AML-193 (cell line): ENCODE data around the gene MMP14.
"Not testable (repeated sequence)": the region's sequence is repeated elsewhere in the genome, so short reads cannot be mapped to it uniquely, and the experiment has no call there.

Experiments
- DNase-seq, 2 experiments: peaks; one replicate each; lab custom pipeline; 2025; lab: John Stamatoyannopoulos, UW

The MMP14 gene

GRCh38 chr14:22836301-22837113 lies at the start of gene MMP14:
Gene MMP14 (plus strand): TSS chr14:22836585. CDS start chr14:22836818, 233 bp downstream.
- DNase-seq, result no peak

- no peak for DNase-seq
These were observed 49.7 kb upstream of the MMP14 start for GRCh38 chr14:22786685-22787084.

GRCh38 chr14:22791301-22791700 lies 45.1 kb upstream of the MMP14 start:
- DNase-seq, result no peak

- no peak for DNase-seq
These were observed 44.2 kb upstream of the MMP14 start for GRCh38 chr14:22792158-22792557.

- not testable (repeated sequence) for DNase-seq
These were observed 42.8 kb upstream of the MMP14 start for GRCh38 chr14:22793550-22793949.

GRCh38 chr14:22793976-22794375 lies 42.4 kb upstream of the MMP14 start:
- DNase-seq, result no peak

GRCh38 chr14:22794551-22794951 lies 41.8 kb upstream of the MMP14 start:
- no peak for DNase-seq

- no peak for DNase-seq
These were observed 40.2 kb upstream of the MMP14 start for GRCh38 chr14:22796087-22796707.

GRCh38 chr14:22797017-22797917 lies 39.1 kb upstream of the MMP14 start:
- DNase-seq, result no peak

GRCh38 chr14:22798528-22798927 lies 37.9 kb upstream of the MMP14 start:
- peak; percentile 62 to 65 for DNase-seq

GRCh38 chr14:22800346-22800745 lies 36.0 kb upstream of the MMP14 start:
- DNase-seq, result no peak

GRCh38 chr14:22801716-22802115 lies 34.7 kb upstream of the MMP14 start:
- no peak for DNase-seq

GRCh38 chr14:22802860-22803686 lies 33.3 kb upstream of the MMP14 start:
- no peak for DNase-seq

GRCh38 chr14:22803687-22803974 lies 32.8 kb upstream of the MMP14 start:
- no peak for DNase-seq

- DNase-seq, result not testable (repeated sequence)
These were observed 31.1 kb upstream of the MMP14 start for GRCh38 chr14:22805235-22805634.

- no peak for DNase-seq
These were observed 28.8 kb upstream of the MMP14 start for GRCh38 chr14:22807432-22808087.

GRCh38 chr14:22808388-22809209 lies 27.8 kb upstream of the MMP14 start:
- DNase-seq, result no peak

- no peak for DNase-seq
These were observed 24.7 kb upstream of the MMP14 start for GRCh38 chr14:22811722-22812121.

GRCh38 chr14:22812744-22813143 lies 23.6 kb upstream of the MMP14 start:
- DNase-seq, result no peak

- no peak for DNase-seq
These were observed 23.2 kb upstream of the MMP14 start for GRCh38 chr14:22813145-22813544.
